ENCODE results near the gene NFIA. TPM values are rescaled to one million over a fixed set of nuclear protein-coding genes. Genes with fewer than 3 reads are reported as not detected.

Gene NFIA
- total RNA-seq, 1 donor from 2014 or later: 16.2 TPM

- Mint-ChIP-seq H3K9me3 (ENCODE audit: unreplicated experiment) (no peaks in the 10 kb centered on the region), H3K36me3 (ENCODE audit: low read depth, unreplicated experiment) (no peaks in the 10 kb centered on the region), H3K4me1 (ENCODE audit: unreplicated experiment) (peaks cover 15% of the 10 kb centered on the region), H3K27me3 (ENCODE audit: unreplicated experiment) (peaks cover 4% of the 10 kb centered on the region), H3K27ac (ENCODE audit: unreplicated experiment) (no peak overlapping the region), H3K4me3 (ENCODE audit: unreplicated experiment) (no peak overlapping the region)
- TF ChIP-seq CTCF (IDR thresholded peaks at IDR 0.05; ENCODE audit: unreplicated experiment): no peak
- no peak for DNase-seq (ENCODE audit: low spot score)
Observed at GRCh38 chr1:61442544-61442943, 360.2 kb downstream of the NFIA start.

- no peaks in the 10 kb centered on the region for H3K36me3 Mint-ChIP-seq (ENCODE audit: low read depth, unreplicated experiment)
- peaks cover 7% of the 10 kb centered on the region for H3K27me3 Mint-ChIP-seq (ENCODE audit: unreplicated experiment)
- no peak overlapping the region for H3K27ac Mint-ChIP-seq (ENCODE audit: unreplicated experiment)
- no peak for DNase-seq (ENCODE audit: low spot score)
- no peak overlapping the region for H3K4me3 Mint-ChIP-seq (ENCODE audit: unreplicated experiment)
- no peaks in the 10 kb centered on the region for H3K9me3 Mint-ChIP-seq (ENCODE audit: unreplicated experiment)
- peaks cover 15% of the 10 kb centered on the region for H3K4me1 Mint-ChIP-seq (ENCODE audit: unreplicated experiment)
- no peak for TF ChIP-seq CTCF (IDR thresholded peaks at IDR 0.05; ENCODE audit: unreplicated experiment)
Observed at GRCh38 chr1:61444288-61444687, 361.9 kb downstream of the NFIA start.

GRCh38 chr1:61445269-61445825 is 363.0 kb downstream of the NFIA start:
- Mint-ChIP-seq H3K36me3 (ENCODE audit: low read depth, unreplicated experiment) (no peaks in the 10 kb centered on the region), H3K4me3 (ENCODE audit: unreplicated experiment) (no peak overlapping the region), H3K27ac (ENCODE audit: unreplicated experiment) (no peak overlapping the region), H3K9me3 (ENCODE audit: unreplicated experiment) (no peaks in the 10 kb centered on the region), H3K4me1 (ENCODE audit: unreplicated experiment) (peaks cover 15% of the 10 kb centered on the region), H3K27me3 (ENCODE audit: unreplicated experiment) (peaks cover 7% of the 10 kb centered on the region)
- no peak for DNase-seq (ENCODE audit: low spot score)
- no peak for TF ChIP-seq CTCF (IDR thresholded peaks at IDR 0.05; ENCODE audit: unreplicated experiment)

GRCh38 chr1:61446531-61446991 is 364.2 kb downstream of the NFIA start:
- no peaks in the 10 kb centered on the region for H3K36me3 Mint-ChIP-seq (ENCODE audit: low read depth, unreplicated experiment)
- peaks cover 26% of the 10 kb centered on the region for H3K4me1 Mint-ChIP-seq (ENCODE audit: unreplicated experiment)
- TF ChIP-seq CTCF (IDR thresholded peaks at IDR 0.05; ENCODE audit: unreplicated experiment): no peak
- H3K27me3 Mint-ChIP-seq (ENCODE audit: unreplicated experiment): peaks cover 7% of the 10 kb centered on the region
- no peaks in the 10 kb centered on the region for H3K9me3 Mint-ChIP-seq (ENCODE audit: unreplicated experiment)
- no peak overlapping the region for H3K27ac Mint-ChIP-seq (ENCODE audit: unreplicated experiment)
- H3K4me3 Mint-ChIP-seq (ENCODE audit: unreplicated experiment): no peak overlapping the region
- no peak for DNase-seq (ENCODE audit: low spot score)

- no peak for TF ChIP-seq CTCF (IDR thresholded peaks at IDR 0.05; ENCODE audit: unreplicated experiment)
- Mint-ChIP-seq H3K36me3 (ENCODE audit: low read depth, unreplicated experiment) (no peaks in the 10 kb centered on the region), H3K9me3 (ENCODE audit: unreplicated experiment) (no peaks in the 10 kb centered on the region), H3K4me1 (ENCODE audit: unreplicated experiment) (peaks cover 23% of the 10 kb centered on the region), H3K4me3 (ENCODE audit: unreplicated experiment) (no peak overlapping the region), H3K27me3 (ENCODE audit: unreplicated experiment) (peaks cover 7% of the 10 kb centered on the region), H3K27ac (ENCODE audit: unreplicated experiment) (no peak overlapping the region)
- DNase-seq (ENCODE audit: low spot score): no peak
Observed at GRCh38 chr1:61447106-61447967, 365.0 kb downstream of the NFIA start.

Data from endothelial cell (in vitro differentiated cells).